GM23338 (cell line): Measurements from ENCODE around the gene BEST2. TPM values are rescaled to one million over a fixed set of nuclear protein-coding genes. Genes with fewer than 3 reads are reported as not detected.

Source experiments
- ATAC-seq: fragments of 200-7000 bp; cut with Tn5 transposase; 3 replicates; pipeline ENCODE4 v1.9.1; 2020
- DNase-seq: peaks from one replicate; pipeline ENCODE4 v3.0.0-alpha.2; 2015; ENCODE audit warnings: low spot score
- H2AFZ ChIP-seq: fragments of 200-600 bp; sonication (generic); 2 replicates; pipeline ENCODE4 v1.8.0; 2016; ENCODE audit warnings: antibody characterized with exemption, mild to moderate bottlenecking, moderate library complexity
- H3F3A ChIP-seq: fragments of 200-600 bp; sonication (generic); replicated peaks from 2 replicates; pipeline ENCODE4 v1.8.0; 2017; ENCODE audit warnings: antibody characterized with exemption, mixed run types, low read depth
- H3K27ac ChIP-seq: fragments of 200-600 bp; sonication (generic); 2 replicates; pipeline ENCODE4 v1.6.1; 2016; ENCODE audit warnings: low read depth
- H3K27me3 ChIP-seq: fragments of 200-600 bp; sonication (generic); 2 replicates; pipeline ENCODE4 v1.8.0; 2016; ENCODE audit warnings: mild to moderate bottlenecking, mixed run types, moderate library complexity; ENCODE audit not compliant: insufficient read depth
- H3K36me3 ChIP-seq: fragments of 200-600 bp; sonication (generic); 2 replicates; pipeline ENCODE4 v1.8.0; 2016; ENCODE audit warnings: mild to moderate bottlenecking; ENCODE audit not compliant: insufficient read depth
- H3K4me1 ChIP-seq: fragments of 200-600 bp; sonication (generic); 2 replicates; pipeline ENCODE4 v1.8.0; 2016; ENCODE audit warnings: mild to moderate bottlenecking, moderate library complexity; ENCODE audit not compliant: insufficient read depth
- H3K4me2 ChIP-seq: fragments of 200-600 bp; sonication (generic); 2 replicates; pipeline ENCODE4 v1.7.1; 2017; ENCODE audit warnings: mixed run types
- H3K4me3 ChIP-seq: fragments of 200-600 bp; sonication (generic); 2 replicates; pipeline ENCODE4 v1.6.1; 2016; ENCODE audit warnings: mixed run types
- H3K79me2 ChIP-seq: fragments of 200-600 bp; sonication (generic); replicated peaks from 2 replicates; pipeline ENCODE4 v1.8.0; 2017; ENCODE audit warnings: mild to moderate bottlenecking; ENCODE audit not compliant: insufficient read depth
- H3K9me2 ChIP-seq: fragments of 200-600 bp; sonication (generic); 2 replicates; pipeline ENCODE4 v1.8.0; 2017; ENCODE audit not compliant: insufficient read depth
- H4K20me1 ChIP-seq: fragments of 200-600 bp; sonication (generic); replicated peaks from 2 replicates; pipeline ENCODE4 v1.8.0; 2017; ENCODE audit warnings: mild to moderate bottlenecking; ENCODE audit not compliant: insufficient read depth
- H3K27ac Mint-ChIP-seq: 2 replicates; pipeline ENCODE4 v1.8.0; 2020; ENCODE audit warnings: inconsistent platforms, mild to moderate bottlenecking, moderate library complexity, mixed read lengths
- H3K27me3 Mint-ChIP-seq: 3 replicates; pipeline ENCODE4 v1.8.0; 2022; ENCODE audit warnings: low read depth, mild to moderate bottlenecking, moderate library complexity, mixed read lengths, inconsistent platforms; ENCODE audit not compliant: insufficient read depth, poor library complexity
- H3K36me3 Mint-ChIP-seq: 3 replicates; pipeline ENCODE4 v1.8.0; 2021; ENCODE audit warnings: low read depth, mild to moderate bottlenecking, inconsistent platforms, moderate library complexity, mixed read lengths
- H3K4me1 Mint-ChIP-seq: 3 replicates; pipeline ENCODE4 v1.8.0; 2020; ENCODE audit warnings: mild to moderate bottlenecking, inconsistent platforms, mixed read lengths
- H3K4me3 Mint-ChIP-seq: 3 replicates; pipeline ENCODE4 v1.8.0; 2021; ENCODE audit warnings: moderate library complexity, mild to moderate bottlenecking, inconsistent platforms, mixed read lengths
- H3K9me3 Mint-ChIP-seq: 3 replicates; pipeline ENCODE4 v1.8.0; 2020; ENCODE audit warnings: moderate library complexity, mild to moderate bottlenecking, inconsistent platforms, mixed read lengths
- CREB1 ChIP-seq: fragments of 250-450 bp; sonication (Bioruptor Pico); IDR thresholded peaks from 2 replicates; pipeline ENCODE4 v1.5.0; 2020; ENCODE audit warnings: low read depth, mild to moderate bottlenecking, moderate library complexity
- EZH2 ChIP-seq: fragments of 200-600 bp; sonication (generic); IDR thresholded peaks from one replicate; pipeline ENCODE4 v1.8.0; 2017; ENCODE audit warnings: antibody characterized with exemption, mild to moderate bottlenecking, low read depth; ENCODE audit not compliant: unreplicated experiment
- EZH2phosphoT487 ChIP-seq: fragments of 200-600 bp; sonication (generic); IDR thresholded peaks from one replicate; pipeline ENCODE4 v1.8.1; 2018; ENCODE audit warnings: antibody characterized with exemption; ENCODE audit not compliant: unreplicated experiment
- JUNB ChIP-seq: IDR thresholded peaks from one replicate; pipeline ENCODE4 v1.6.1; 2016; ENCODE audit warnings: antibody characterized with exemption; ENCODE audit not compliant: unreplicated experiment
- NANOG ChIP-seq: IDR thresholded peaks from 2 replicates; pipeline ENCODE4 v1.6.1; 2016; ENCODE audit warnings: antibody characterized with exemption, borderline replicate concordance
- POLR2AphosphoS5 ChIP-seq: IDR thresholded peaks from 2 replicates; pipeline ENCODE4 v1.6.1; 2016; ENCODE audit warnings: antibody characterized with exemption, low read depth
- STAT1 ChIP-seq: IDR thresholded peaks from one replicate; pipeline ENCODE4 v1.6.1; 2016; ENCODE audit warnings: antibody characterized with exemption; ENCODE audit not compliant: unreplicated experiment
- ZNF114 ChIP-seq: fragments of 250-450 bp; sonication (Bioruptor Pico); IDR thresholded peaks from 2 replicates; pipeline ENCODE4 v1.5.0; 2020; ENCODE audit warnings: mild to moderate bottlenecking, moderate library complexity
- ZNF331 ChIP-seq: fragments of 250-450 bp; sonication (Bioruptor Pico); IDR thresholded peaks from 2 replicates; pipeline ENCODE4 v1.5.0; 2020; ENCODE audit warnings: low read depth, mild to moderate bottlenecking, moderate library complexity
- polyA plus RNA-seq: library from polyadenylated mRNA; unstranded; fragments of >200 nt; fragmentation: Nextera tagmentation; extraction: Ambion mirVana; gene quantifications from 2 replicates; pipeline ENCODE4 v1.2.1, GENCODE V29; 2016
- total RNA-seq: library from RNA; depleted of rRNA; stranded (reverse); fragments of >200 nt; shearing (Covaris generic); gene quantifications from 2 replicates; pipeline ENCODE4 v1.2.3, GENCODE V29; 2014
- TF ChIP-seq, protein P1 (sequence below), 2 experiments: fragments of 200-600 bp in 1 of 2; sonication (generic) in 1 of 2; conservative IDR thresholded peaks; 2 replicates each; pipeline versions ENCODE4 v1.5.1 to v1.6.1; 2016 to 2017; ENCODE audit warnings: antibody characterized with exemption in 2 of 2, low read depth in 2 of 2, mild to moderate bottlenecking in 2 of 2, moderate library complexity in 1 of 2
- TF ChIP-seq, protein P2 (sequence below): IDR thresholded peaks from 2 replicates; pipeline ENCODE4 v1.6.1; 2016; ENCODE audit warnings: antibody characterized with exemption
- TF ChIP-seq, protein P3 (sequence below): fragments of 250-450 bp; sonication (Bioruptor Pico); IDR thresholded peaks from 2 replicates; pipeline ENCODE4 v1.5.0; 2020; ENCODE audit warnings: mild to moderate bottlenecking, moderate library complexity
- TF ChIP-seq, protein P4 (sequence below): IDR thresholded peaks from one replicate; pipeline ENCODE4 v1.6.1; 2018; ENCODE audit warnings: antibody characterized with exemption; ENCODE audit not compliant: unreplicated experiment

Gene BEST2
- total and polyA plus RNA-seq, 2 experiments from 2014 or later: 1.2 to 10.4 TPM

DNA sequence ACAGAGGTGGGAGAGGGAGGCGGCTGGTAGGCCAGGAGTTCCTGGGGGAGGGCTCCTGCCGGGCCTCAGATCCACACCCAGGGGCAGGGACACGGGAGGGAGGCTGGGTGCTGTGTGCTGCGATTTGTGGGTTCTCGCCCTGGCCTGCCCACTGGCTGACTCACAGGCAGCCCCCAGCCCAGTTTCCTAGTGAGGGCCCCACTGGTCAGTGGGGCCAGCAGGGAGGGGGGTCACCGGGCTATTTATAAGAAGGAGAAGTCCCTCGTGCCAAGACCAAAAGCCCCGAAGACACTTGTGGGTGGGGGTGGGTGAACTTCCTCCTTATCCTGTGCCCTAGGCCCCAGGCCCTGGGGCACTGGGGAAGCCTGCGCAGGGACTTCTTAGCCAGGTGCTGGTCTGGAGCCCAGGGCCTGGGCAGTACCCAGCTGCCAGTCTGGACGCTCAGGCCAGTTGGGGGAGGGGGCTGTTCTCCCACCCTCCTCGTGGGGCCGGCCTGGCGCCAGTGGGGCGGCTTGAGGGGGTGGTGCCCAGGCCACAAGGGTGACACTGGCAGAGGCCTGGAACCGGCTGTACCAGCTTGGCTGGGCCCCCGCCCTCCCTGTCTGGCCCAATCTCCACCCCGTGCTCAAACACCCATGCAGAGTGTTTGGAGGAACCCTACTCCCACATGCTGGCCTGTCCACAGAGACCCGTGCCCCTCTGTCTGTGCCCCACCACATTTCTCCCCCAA lies 34.7 kb downstream of the BEST2 start:
- no peak for ATAC-seq

More for the DNA sequence above, 34.7 kb downstream of the BEST2 start:
- no peak overlapping the region for H3K4me2 ChIP-seq
- no peaks in the 10 kb centered on the region for H3K36me3 ChIP-seq
- H3K27ac ChIP-seq: no peak overlapping the region
- H3K36me3 Mint-ChIP-seq: no peaks in the 10 kb centered on the region; the same call in 2 of the 3 replicates
- H3K4me3 ChIP-seq: no peak overlapping the region
- no peak for TF ChIP-seq CREB1 (CRISPR knock-in tag)
- no peak for TF ChIP-seq ZNF331
- TF ChIP-seq POLR2AphosphoS5: no peak
- TF ChIP-seq NANOG: no peak
- TF ChIP-seq, protein P1, sequence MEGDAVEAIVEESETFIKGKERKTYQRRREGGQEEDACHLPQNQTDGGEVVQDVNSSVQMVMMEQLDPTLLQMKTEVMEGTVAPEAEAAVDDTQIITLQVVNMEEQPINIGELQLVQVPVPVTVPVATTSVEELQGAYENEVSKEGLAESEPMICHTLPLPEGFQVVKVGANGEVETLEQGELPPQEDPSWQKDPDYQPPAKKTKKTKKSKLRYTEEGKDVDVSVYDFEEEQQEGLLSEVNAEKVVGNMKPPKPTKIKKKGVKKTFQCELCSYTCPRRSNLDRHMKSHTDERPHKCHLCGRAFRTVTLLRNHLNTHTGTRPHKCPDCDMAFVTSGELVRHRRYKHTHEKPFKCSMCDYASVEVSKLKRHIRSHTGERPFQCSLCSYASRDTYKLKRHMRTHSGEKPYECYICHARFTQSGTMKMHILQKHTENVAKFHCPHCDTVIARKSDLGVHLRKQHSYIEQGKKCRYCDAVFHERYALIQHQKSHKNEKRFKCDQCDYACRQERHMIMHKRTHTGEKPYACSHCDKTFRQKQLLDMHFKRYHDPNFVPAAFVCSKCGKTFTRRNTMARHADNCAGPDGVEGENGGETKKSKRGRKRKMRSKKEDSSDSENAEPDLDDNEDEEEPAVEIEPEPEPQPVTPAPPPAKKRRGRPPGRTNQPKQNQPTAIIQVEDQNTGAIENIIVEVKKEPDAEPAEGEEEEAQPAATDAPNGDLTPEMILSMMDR (conservative IDR thresholded peaks at IDR 0.05; ENCODE audit: low read depth in 2 of 2): no peak
- TF ChIP-seq, protein P2, sequence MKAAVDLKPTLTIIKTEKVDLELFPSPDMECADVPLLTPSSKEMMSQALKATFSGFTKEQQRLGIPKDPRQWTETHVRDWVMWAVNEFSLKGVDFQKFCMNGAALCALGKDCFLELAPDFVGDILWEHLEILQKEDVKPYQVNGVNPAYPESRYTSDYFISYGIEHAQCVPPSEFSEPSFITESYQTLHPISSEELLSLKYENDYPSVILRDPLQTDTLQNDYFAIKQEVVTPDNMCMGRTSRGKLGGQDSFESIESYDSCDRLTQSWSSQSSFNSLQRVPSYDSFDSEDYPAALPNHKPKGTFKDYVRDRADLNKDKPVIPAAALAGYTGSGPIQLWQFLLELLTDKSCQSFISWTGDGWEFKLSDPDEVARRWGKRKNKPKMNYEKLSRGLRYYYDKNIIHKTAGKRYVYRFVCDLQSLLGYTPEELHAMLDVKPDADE: no peak
- no peak for TF ChIP-seq EZH2phosphoT487
- TF ChIP-seq, protein P3, sequence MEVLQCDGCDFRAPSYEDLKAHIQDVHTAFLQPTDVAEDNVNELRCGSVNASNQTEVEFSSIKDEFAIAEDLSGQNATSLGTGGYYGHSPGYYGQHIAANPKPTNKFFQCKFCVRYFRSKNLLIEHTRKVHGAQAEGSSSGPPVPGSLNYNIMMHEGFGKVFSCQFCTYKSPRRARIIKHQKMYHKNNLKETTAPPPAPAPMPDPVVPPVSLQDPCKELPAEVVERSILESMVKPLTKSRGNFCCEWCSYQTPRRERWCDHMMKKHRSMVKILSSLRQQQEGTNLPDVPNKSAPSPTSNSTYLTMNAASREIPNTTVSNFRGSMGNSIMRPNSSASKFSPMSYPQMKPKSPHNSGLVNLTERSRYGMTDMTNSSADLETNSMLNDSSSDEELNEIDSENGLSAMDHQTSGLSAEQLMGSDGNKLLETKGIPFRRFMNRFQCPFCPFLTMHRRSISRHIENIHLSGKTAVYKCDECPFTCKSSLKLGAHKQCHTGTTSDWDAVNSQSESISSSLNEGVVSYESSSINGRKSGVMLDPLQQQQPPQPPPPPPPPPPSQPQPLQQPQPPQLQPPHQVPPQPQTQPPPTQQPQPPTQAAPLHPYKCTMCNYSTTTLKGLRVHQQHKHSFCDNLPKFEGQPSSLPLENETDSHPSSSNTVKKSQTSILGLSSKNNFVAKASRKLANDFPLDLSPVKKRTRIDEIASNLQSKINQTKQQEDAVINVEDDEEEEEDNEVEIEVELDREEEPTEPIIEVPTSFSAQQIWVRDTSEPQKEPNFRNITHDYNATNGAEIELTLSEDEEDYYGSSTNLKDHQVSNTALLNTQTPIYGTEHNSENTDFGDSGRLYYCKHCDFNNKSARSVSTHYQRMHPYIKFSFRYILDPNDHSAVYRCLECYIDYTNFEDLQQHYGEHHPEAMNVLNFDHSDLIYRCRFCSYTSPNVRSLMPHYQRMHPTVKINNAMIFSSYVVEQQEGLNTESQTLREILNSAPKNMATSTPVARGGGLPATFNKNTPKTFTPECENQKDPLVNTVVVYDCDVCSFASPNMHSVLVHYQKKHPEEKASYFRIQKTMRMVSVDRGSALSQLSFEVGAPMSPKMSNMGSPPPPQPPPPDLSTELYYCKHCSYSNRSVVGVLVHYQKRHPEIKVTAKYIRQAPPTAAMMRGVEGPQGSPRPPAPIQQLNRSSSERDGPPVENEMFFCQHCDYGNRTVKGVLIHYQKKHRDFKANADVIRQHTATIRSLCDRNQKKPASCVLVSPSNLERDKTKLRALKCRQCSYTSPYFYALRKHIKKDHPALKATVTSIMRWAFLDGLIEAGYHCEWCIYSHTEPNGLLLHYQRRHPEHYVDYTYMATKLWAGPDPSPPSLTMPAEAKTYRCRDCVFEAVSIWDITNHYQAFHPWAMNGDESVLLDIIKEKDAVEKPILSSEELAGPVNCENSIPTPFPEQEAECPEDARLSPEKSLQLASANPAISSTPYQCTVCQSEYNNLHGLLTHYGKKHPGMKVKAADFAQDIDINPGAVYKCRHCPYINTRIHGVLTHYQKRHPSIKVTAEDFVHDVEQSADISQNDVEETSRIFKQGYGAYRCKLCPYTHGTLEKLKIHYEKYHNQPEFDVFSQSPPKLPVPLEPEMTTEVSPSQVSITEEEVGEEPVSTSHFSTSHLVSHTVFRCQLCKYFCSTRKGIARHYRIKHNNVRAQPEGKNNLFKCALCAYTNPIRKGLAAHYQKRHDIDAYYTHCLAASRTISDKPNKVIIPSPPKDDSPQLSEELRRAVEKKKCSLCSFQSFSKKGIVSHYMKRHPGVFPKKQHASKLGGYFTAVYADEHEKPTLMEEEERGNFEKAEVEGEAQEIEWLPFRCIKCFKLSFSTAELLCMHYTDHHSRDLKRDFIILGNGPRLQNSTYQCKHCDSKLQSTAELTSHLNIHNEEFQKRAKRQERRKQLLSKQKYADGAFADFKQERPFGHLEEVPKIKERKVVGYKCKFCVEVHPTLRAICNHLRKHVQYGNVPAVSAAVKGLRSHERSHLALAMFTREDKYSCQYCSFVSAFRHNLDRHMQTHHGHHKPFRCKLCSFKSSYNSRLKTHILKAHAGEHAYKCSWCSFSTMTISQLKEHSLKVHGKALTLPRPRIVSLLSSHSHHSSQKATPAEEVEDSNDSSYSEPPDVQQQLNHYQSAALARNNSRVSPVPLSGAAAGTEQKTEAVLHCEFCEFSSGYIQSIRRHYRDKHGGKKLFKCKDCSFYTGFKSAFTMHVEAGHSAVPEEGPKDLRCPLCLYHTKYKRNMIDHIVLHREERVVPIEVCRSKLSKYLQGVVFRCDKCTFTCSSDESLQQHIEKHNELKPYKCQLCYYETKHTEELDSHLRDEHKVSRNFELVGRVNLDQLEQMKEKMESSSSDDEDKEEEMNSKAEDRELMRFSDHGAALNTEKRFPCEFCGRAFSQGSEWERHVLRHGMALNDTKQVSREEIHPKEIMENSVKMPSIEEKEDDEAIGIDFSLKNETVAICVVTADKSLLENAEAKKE (CRISPR knock-in tag): no peak
- no peak for TF ChIP-seq STAT1
- TF ChIP-seq, protein P4, sequence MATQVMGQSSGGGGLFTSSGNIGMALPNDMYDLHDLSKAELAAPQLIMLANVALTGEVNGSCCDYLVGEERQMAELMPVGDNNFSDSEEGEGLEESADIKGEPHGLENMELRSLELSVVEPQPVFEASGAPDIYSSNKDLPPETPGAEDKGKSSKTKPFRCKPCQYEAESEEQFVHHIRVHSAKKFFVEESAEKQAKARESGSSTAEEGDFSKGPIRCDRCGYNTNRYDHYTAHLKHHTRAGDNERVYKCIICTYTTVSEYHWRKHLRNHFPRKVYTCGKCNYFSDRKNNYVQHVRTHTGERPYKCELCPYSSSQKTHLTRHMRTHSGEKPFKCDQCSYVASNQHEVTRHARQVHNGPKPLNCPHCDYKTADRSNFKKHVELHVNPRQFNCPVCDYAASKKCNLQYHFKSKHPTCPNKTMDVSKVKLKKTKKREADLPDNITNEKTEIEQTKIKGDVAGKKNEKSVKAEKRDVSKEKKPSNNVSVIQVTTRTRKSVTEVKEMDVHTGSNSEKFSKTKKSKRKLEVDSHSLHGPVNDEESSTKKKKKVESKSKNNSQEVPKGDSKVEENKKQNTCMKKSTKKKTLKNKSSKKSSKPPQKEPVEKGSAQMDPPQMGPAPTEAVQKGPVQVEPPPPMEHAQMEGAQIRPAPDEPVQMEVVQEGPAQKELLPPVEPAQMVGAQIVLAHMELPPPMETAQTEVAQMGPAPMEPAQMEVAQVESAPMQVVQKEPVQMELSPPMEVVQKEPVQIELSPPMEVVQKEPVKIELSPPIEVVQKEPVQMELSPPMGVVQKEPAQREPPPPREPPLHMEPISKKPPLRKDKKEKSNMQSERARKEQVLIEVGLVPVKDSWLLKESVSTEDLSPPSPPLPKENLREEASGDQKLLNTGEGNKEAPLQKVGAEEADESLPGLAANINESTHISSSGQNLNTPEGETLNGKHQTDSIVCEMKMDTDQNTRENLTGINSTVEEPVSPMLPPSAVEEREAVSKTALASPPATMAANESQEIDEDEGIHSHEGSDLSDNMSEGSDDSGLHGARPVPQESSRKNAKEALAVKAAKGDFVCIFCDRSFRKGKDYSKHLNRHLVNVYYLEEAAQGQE: no peak
- no peak for TF ChIP-seq ZNF114 (CRISPR knock-in tag)
- no peak for TF ChIP-seq EZH2
- no peak for TF ChIP-seq JUNB
- H3K4me1 Mint-ChIP-seq: peaks cover 27% of the 10 kb centered on the region
- no peaks in the 10 kb centered on the region for H3K79me2 ChIP-seq
- DNase-seq: no peak
- peaks cover 36% of the 10 kb centered on the region for H3F3A ChIP-seq
- no peaks in the 10 kb centered on the region for H3K9me3 Mint-ChIP-seq
- H3K4me1 ChIP-seq: peaks cover 32% of the 10 kb centered on the region
- H3K27me3 ChIP-seq: peaks cover 9% of the 10 kb centered on the region
- no peak overlapping the region for H3K27ac Mint-ChIP-seq
- no peak overlapping the region for H2AFZ ChIP-seq
- no peaks in the 10 kb centered on the region for H3K9me2 ChIP-seq
- no peak overlapping the region for H3K4me3 Mint-ChIP-seq
- H3K27me3 Mint-ChIP-seq: peaks cover 24% of the 10 kb centered on the region
- H4K20me1 ChIP-seq: no peaks in the 10 kb centered on the region
